Measurements from ENCODE around the gene ABHD12. TPM values are rescaled to one million over a fixed set of nuclear protein-coding genes. Genes with fewer than 3 reads are reported as not detected.

ABHD12 gene
- total and polyA plus RNA-seq, 2 donors (not counting 3 experiments of a cell fraction or from before 2014, with no cell fraction given), result 19.2 to 36.0 TPM

DNA sequence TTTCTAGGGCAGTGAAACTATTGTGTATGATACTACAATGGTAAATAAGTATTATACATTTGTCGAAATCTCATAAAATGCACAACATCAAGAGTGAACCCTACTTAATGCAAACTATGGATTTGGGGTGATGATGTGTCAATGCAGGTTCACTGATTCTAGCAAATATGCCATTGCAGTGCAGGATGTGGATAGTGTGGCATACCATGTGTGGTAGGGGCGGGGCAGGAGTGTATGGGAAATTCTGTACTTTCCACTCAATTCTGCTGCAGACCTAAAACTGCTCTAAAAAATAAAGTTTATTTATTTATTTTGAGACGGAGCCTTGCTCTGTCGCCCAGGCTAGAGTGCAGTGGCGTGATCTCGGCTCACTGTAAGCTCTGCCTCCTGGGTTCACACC lies 44.3 kb downstream of the ABHD12 start:
- no peak for DNase-seq (ENCODE audit: low read depth, low spot score)
- no peak overlapping the region for H3K4me3 ChIP-seq (replicated peaks in 1 of 3; ENCODE audit: insufficient read depth in 1 of 3, low read depth in 1 of 3, low read length in 3 of 3)
- no peaks in the 10 kb centered on the region for H3K9me3 ChIP-seq (replicated peaks; ENCODE audit: control insufficient read depth, insufficient read depth, low read length)
- H3K27me3 ChIP-seq (ENCODE audit: control insufficient read depth in 2 of 2, insufficient read depth in 2 of 2, low read length in 2 of 2), result no peaks in the 10 kb centered on the region
- CTCF ChIA-PET, result interaction anchor here (1.1 kb wide), 1 partner anchor 20 kb away, joined by 3 read pairs; no protein-coding TSS in a partner anchor
- peaks cover 13% of the 10 kb centered on the region for H3K79me2 ChIP-seq (ENCODE audit: control insufficient read depth, insufficient read depth, low read length)
- TF ChIP-seq, protein P1, sequence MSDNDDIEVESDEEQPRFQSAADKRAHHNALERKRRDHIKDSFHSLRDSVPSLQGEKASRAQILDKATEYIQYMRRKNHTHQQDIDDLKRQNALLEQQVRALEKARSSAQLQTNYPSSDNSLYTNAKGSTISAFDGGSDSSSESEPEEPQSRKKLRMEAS (IDR thresholded peaks at IDR 0.05; ENCODE audit: insufficient read depth, insufficient read length), result no peak
- no peak for TF ChIP-seq EZH2 (IDR thresholded peaks at IDR 0.05; ENCODE audit: borderline replicate concordance, low read depth, low read length, severe bottlenecking)
- TF ChIP-seq POLR2AphosphoS5 (IDR thresholded peaks at IDR 0.05; ENCODE audit: insufficient read depth, low read depth, low read length), result no peak
- TF ChIP-seq, protein P2, sequence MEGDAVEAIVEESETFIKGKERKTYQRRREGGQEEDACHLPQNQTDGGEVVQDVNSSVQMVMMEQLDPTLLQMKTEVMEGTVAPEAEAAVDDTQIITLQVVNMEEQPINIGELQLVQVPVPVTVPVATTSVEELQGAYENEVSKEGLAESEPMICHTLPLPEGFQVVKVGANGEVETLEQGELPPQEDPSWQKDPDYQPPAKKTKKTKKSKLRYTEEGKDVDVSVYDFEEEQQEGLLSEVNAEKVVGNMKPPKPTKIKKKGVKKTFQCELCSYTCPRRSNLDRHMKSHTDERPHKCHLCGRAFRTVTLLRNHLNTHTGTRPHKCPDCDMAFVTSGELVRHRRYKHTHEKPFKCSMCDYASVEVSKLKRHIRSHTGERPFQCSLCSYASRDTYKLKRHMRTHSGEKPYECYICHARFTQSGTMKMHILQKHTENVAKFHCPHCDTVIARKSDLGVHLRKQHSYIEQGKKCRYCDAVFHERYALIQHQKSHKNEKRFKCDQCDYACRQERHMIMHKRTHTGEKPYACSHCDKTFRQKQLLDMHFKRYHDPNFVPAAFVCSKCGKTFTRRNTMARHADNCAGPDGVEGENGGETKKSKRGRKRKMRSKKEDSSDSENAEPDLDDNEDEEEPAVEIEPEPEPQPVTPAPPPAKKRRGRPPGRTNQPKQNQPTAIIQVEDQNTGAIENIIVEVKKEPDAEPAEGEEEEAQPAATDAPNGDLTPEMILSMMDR (IDR thresholded peaks at IDR 0.05; ENCODE audit: extremely low read depth in 1 of 2, insufficient read depth in 1 of 2, low read depth in 1 of 2, low read length in 2 of 2), result no peak
- no peak for TF ChIP-seq JUN (IDR thresholded peaks at IDR 0.05; ENCODE audit: borderline replicate concordance, insufficient read depth, insufficient read length, low read depth)
- TF ChIP-seq FOS (IDR thresholded peaks at IDR 0.05; ENCODE audit: borderline replicate concordance, insufficient read depth, low read length), result no peak
- no peak for TF ChIP-seq MYC (IDR thresholded peaks at IDR 0.05; ENCODE audit: low read depth, low read length)
- no peak for TF ChIP-seq POLR2A (IDR thresholded peaks at IDR 0.05; ENCODE audit: low read depth, low read length)
- no peak for TF ChIP-seq GATA2 (IDR thresholded peaks at IDR 0.05; ENCODE audit: insufficient read depth, insufficient read length, low read depth, low read length)
- H3K36me3 ChIP-seq (ENCODE audit: control insufficient read depth in 2 of 2, extremely low read depth in 1 of 2, insufficient read depth in 2 of 2, low read length in 2 of 2), result no peaks in the 10 kb centered on the region
- H3K4me2 ChIP-seq (ENCODE audit: insufficient read depth, low read length), result no peak overlapping the region
- intact Hi-C loops (cut with micrococcal nuclease), result loop anchor here (2.0 kb wide), 1 partner anchor 22 kb away; no protein-coding TSS in a partner anchor
- H4K20me1 ChIP-seq (replicated peaks; ENCODE audit: control insufficient read depth, extremely low read depth, insufficient read depth, low read length), result no peaks in the 10 kb centered on the region
- H3K27ac ChIP-seq (ENCODE audit: insufficient read depth, low read depth, low read length), result no peak overlapping the region
- FAIRE-seq, result no peak
- dilution Hi-C loops (cut with MboI; ENCODE audit: extremely low pct_ligation_motif_present, low sequenced_read_pairs), result no loop called here
- POLR2A ChIA-PET, result interaction anchor here (0.6 kb wide), 1 partner anchor 69 kb away, joined by 7 read pairs; no protein-coding TSS in a partner anchor
- H2AFZ ChIP-seq (ENCODE audit: low read depth, low read length), result no peak overlapping the region
- H3K9me1 ChIP-seq (replicated peaks; ENCODE audit: control insufficient read depth, extremely low read depth, insufficient read depth, low read length), result no peaks in the 10 kb centered on the region
- H3K4me1 ChIP-seq (ENCODE audit: control insufficient read depth, extremely low read depth, insufficient read depth, low read length), result no peaks in the 10 kb centered on the region
- BruUV-seq (replicated peaks), result no TSS peak
- no peak overlapping the region for H3K9ac ChIP-seq (replicated peaks; ENCODE audit: extremely low read depth, insufficient read depth, low read length)
